K562 (cell line): ENCODE measurements around the gene GIGYF1. TPM values are rescaled to one million over a fixed set of nuclear protein-coding genes. Genes with fewer than 3 reads are reported as not detected.

Source experiments
- BRF2 ChIP-seq: IDR thresholded peaks from 3 replicates; pipeline ENCODE4 v1.6.1; 2011; ENCODE audit warnings: borderline replicate concordance, mild to moderate bottlenecking; ENCODE audit not compliant: insufficient read length, insufficient read depth
- ESRRB ChIP-seq: fragments of 250-450 bp; sonication (Bioruptor Pico); IDR thresholded peaks from 2 replicates; pipeline ENCODE4 v1.5.0; 2020; ENCODE audit warnings: mild to moderate bottlenecking, moderate library complexity, borderline replicate concordance
- HNRNPK ChIP-seq: fragments of 200-400 bp; formaldehyde crosslinking; IDR thresholded peaks from one replicate; pipeline ENCODE4 v1.6.1; 2018; ENCODE audit warnings: mild to moderate bottlenecking, low read depth, low read length; ENCODE audit not compliant: poor library complexity, severe bottlenecking
- HNRNPL ChIP-seq: fragments of 200-400 bp; formaldehyde crosslinking; IDR thresholded peaks from 2 replicates; pipeline ENCODE4 v1.6.1; 2017; ENCODE audit warnings: low read depth, mild to moderate bottlenecking, low read length
- MCM7 ChIP-seq, 2 experiments: fragments of 450-650 bp; IDR thresholded peaks; 2 replicates each; pipeline ENCODE4 v1.6.1; 2016 to 2018
- MEF2D ChIP-seq: conservative IDR thresholded peaks from 2 replicates; pipeline ENCODE4 v1.6.1; 2016; ENCODE audit warnings: low read depth, missing genetic modification characterization, missing compliant biosample characterization
- MGA ChIP-seq: fragments of 450-650 bp; IDR thresholded peaks from 2 replicates; pipeline ENCODE4 v1.6.1; 2016; ENCODE audit warnings: mild to moderate bottlenecking, moderate library complexity
- NUFIP1 ChIP-seq: fragments of 450-650 bp; IDR thresholded peaks from 2 replicates; pipeline ENCODE4 v1.6.1; 2018; ENCODE audit not compliant: partially characterized antibody
- SAP30 ChIP-seq: fragments of 200-600 bp; sonication (generic); IDR thresholded peaks from 2 replicates; pipeline ENCODE4 v1.6.1; 2012; ENCODE audit warnings: borderline replicate concordance, low read depth, mild to moderate bottlenecking, moderate library complexity, low read length, control low read depth, inconsistent platforms; ENCODE audit not compliant: insufficient read depth, poor library complexity, severe bottlenecking
- THRB ChIP-seq: fragments of 450-650 bp; formaldehyde crosslinking; conservative IDR thresholded peaks from 2 replicates; pipeline ENCODE4 v1.4.0; 2022; ENCODE audit warnings: mild to moderate bottlenecking, missing genetic modification characterization
- ZBTB9 ChIP-seq: fragments of 450-650 bp; formaldehyde crosslinking; IDR thresholded peaks from 2 replicates; pipeline ENCODE4 v1.4.0; 2020; ENCODE audit warnings: mild to moderate bottlenecking, moderate library complexity
- polyA plus RNA-seq, 8 experiments: library from polyadenylated mRNA; depleted of rRNA in 4 of 8; stranded (reverse) in 5 of 8; unstranded in 3 of 8; fragments of >200 nt; fragmentation: Nextera tagmentation in 2 of 8; fragmentation: Illumina TruSeq in 1 of 8; extraction: Ambion mirVana in 2 of 8; extraction: Trizol in 1 of 8; gene quantifications; 2 replicates each; pipeline versions ENCODE4 v1.2.1 to v1.2.3, GENCODE V29; 2011 to 2014; ENCODE audit warnings: inconsistent platforms in 1 of 8, missing spikeins in 1 of 8
- total RNA-seq, 7 experiments: library from RNA; depleted of rRNA in 6 of 7; stranded (reverse); fragments of >200 nt in 6 of 7; fragmentation: Illumina TruSeq in 2 of 7; extraction: Trizol in 2 of 7; gene quantifications; 2 replicates each; pipeline versions ENCODE4 v1.2.1 to v1.2.3, GENCODE V29; 2011 to 2021; ENCODE audit warnings: low replicate concordance in 1 of 7

The GIGYF1 gene
- total and polyA plus RNA-seq, 9 of the 15 experiments (the other 6 are each of a cell fraction or from before 2014, with no cell fraction given), result 0.56 to 76.2 (median 16.8) TPM

- TF ChIP-seq HNRNPK (no peak), MCM7 (IDR thresholded peaks at IDR 0.05) (no peak), ZBTB9 (CRISPR knock-in tag) (no peak; the same call in 1 of the 2 replicates), SAP30 (no peak), MGA (no peak), BRF2 (no peak), ESRRB (CRISPR knock-in tag) (no peak), HNRNPL (no peak), MEF2D (tag) (no peak), THRB (no peak), NUFIP1 (no peak)
These were observed 52.6 kb downstream of the GIGYF1 start, which contains the start of gene TFR2 (continued) for GRCh38 chr7:100641463-100641859.
